ENCODE data around the gene MYO10.

MYO10 gene

DNA sequence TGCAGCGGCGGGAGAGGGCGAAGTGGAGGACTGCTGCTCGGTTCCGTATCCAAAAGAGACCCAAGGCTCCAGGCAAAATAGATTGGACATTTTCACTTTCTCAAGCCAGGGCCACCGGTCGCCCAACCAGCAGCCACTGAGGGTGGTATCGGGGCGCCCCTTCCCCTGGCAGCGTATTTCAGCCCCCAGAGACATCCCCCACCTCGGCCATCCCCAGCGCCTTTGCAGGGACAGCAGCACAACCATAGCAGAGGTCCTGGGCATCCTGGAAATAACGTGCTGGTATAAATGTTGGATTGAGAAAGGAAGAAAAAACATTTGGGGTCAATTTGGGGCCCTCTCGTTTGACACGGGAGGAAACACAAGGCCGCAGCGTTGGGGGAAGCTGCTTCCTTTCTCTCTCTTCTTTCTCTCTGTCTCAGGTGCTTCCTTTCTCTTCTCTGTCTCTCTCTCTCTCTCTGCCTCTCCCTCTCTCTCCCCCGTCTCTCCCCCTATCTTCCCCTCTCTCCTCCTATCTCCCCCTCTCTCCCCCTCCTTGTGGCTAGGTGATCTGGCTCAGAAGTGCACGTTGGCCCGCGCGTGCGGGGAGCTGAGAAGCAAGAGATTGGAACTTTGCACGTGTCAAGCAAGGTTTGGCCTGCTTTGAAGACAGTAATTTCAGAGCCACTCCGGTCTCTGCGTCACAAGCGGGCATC, 318.7 kb downstream of the MYO10 start (continued):
- TF ChIP-seq, protein P1, sequence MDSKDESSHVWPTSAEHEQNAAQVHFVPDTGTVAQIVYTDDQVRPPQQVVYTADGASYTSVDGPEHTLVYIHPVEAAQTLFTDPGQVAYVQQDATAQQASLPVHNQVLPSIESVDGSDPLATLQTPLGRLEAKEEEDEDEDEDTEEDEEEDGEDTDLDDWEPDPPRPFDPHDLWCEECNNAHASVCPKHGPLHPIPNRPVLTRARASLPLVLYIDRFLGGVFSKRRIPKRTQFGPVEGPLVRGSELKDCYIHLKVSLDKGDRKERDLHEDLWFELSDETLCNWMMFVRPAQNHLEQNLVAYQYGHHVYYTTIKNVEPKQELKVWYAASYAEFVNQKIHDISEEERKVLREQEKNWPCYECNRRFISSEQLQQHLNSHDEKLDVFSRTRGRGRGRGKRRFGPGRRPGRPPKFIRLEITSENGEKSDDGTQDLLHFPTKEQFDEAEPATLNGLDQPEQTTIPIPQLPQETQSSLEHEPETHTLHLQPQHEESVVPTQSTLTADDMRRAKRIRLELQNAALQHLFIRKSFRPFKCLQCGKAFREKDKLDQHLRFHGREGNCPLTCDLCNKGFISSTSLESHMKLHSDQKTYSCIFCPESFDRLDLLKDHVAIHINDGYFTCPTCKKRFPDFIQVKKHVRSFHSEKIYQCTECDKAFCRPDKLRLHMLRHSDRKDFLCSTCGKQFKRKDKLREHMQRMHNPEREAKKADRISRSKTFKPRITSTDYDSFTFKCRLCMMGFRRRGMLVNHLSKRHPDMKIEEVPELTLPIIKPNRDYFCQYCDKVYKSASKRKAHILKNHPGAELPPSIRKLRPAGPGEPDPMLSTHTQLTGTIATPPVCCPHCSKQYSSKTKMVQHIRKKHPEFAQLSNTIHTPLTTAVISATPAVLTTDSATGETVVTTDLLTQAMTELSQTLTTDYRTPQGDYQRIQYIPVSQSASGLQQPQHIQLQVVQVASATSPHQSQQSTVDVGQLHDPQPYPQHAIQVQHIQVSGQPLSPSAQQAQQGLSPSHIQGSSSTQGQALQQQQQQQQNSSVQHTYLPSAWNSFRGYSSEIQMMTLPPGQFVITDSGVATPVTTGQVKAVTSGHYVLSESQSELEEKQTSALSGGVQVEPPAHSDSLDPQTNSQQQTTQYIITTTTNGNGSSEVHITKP (tag by site-specific recombination; IDR thresholded peaks at IDR 0.05): peak; percentile 59
- TF ChIP-seq PRDM1 (tag by site-specific recombination; IDR thresholded peaks at IDR 0.05) (peak; percentile 74; the same call in 1 of the 2 replicates), ZNF335 (tag by site-specific recombination; conservative IDR thresholded peaks at IDR 0.05) (peak; percentile 18), ZNF600 (tag by site-specific recombination; IDR thresholded peaks at IDR 0.05) (peak; percentile 33; the same call in 1 of the 2 replicates), ZBTB20 (tag by site-specific recombination; IDR thresholded peaks at IDR 0.05) (peak; percentile 25; the same call in 1 of the 2 replicates)

DNA sequence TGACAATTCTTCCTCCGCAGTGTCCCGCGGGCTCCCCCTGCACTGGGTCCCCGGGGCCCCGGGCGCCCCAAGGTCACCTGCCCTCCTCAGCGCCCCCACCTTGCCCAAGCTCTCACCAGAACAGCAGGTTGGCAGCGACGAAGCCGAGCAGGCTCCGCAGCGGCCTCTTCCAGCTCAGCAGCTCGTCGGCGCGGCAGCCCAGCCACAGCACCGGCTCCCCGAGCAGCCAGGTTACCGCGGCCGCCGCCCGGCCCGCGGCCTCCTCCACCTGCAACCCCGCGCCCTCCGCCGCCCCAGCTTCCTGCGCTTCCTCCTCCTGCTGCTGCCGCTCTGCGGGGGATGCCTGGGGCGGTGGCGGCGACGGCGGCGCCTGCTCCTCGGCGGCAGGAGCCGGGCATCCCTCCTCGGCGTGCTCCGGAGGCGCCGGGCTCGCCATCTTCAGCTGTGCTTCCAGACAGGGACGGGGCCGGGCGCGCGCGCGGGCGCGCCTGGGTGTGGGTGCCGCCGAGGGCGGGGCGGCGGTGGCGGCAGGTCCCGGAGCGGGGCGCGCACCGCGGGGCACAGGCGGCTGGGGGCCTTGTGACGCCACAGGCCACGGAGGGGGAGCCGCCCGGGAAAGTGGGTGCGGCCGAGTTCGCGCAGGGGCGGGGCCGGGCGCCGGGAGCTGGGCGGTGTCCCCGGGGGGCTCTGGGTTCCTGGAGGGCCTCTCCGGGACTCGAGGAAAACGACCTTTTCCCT, 319.4 kb downstream of the MYO10 start, which contains the start of gene RETREG1:
Gene RETREG1 (minus strand): TSS at position 462 of the 738 bp plus-strand sequence. CDS start 26 bp downstream, at position 436.
- ChIA-PET POLR2A (interaction anchor here (0.8 to 0.9 kb wide), 2 partner anchors 9 to 16 kb away, joined by 3 to 4 read pairs; no protein-coding TSS in a partner anchor), CTCF (interaction anchor here (0.6 to 1.1 kb wide), 2 partner anchors 64 to 197 kb away, joined by 3 to 4 read pairs; no protein-coding TSS in a partner anchor)
- Histone ChIP-seq H3K9me3 (ENCODE audit: control insufficient read depth, insufficient read depth, low read depth, low read length) (no peaks in the 10 kb centered on the region), H3K4me3 (ENCODE audit: low read depth, low read length) (peak within 1 kb of the TSS; percentile 54), H3K27ac (ENCODE audit: extremely low read depth, low read depth, low read length) (peak within 1 kb of the TSS; percentile 64; the same call in 1 of the 2 replicates), H3K4me1 (ENCODE audit: control insufficient read depth, insufficient read depth, low read length) (peaks cover 22% of the 10 kb centered on the region), H3K36me3 (ENCODE audit: control insufficient read depth in 2 of 2, insufficient read depth in 1 of 2, low read length in 2 of 2) (peaks cover 0 to 4% of the 10 kb centered on the region in 2 experiments; a peak in 1 of 3 replicates)
- TF ChIP-seq ZNF677 (tag by site-specific recombination; IDR thresholded peaks at IDR 0.05): no peak
- no peak for TF ChIP-seq ZNF362 (tag by site-specific recombination; IDR thresholded peaks at IDR 0.05)
- no peak for TF ChIP-seq ZNF404 (tag by site-specific recombination; IDR thresholded peaks at IDR 0.05)
- TF ChIP-seq ZFP3 (tag by site-specific recombination; IDR thresholded peaks at IDR 0.05; ENCODE audit: low read depth): no peak
- TF ChIP-seq BCL11A (tag by site-specific recombination; IDR thresholded peaks at IDR 0.05; ENCODE audit: low read depth): no peak
- TF ChIP-seq MYNN (tag by site-specific recombination; IDR thresholded peaks at IDR 0.05; ENCODE audit: borderline replicate concordance): no peak
- no peak for TF ChIP-seq ZNF157 (tag by site-specific recombination; IDR thresholded peaks at IDR 0.05)
- no peak for TF ChIP-seq ZNF747 (tag by site-specific recombination; IDR thresholded peaks at IDR 0.05)
- TF ChIP-seq ZNF707 (tag by site-specific recombination; IDR thresholded peaks at IDR 0.05): no peak
- peak; percentile 95 for TF ChIP-seq ZNF423 (tag by site-specific recombination; IDR thresholded peaks at IDR 0.05)
- TF ChIP-seq, protein P2, sequence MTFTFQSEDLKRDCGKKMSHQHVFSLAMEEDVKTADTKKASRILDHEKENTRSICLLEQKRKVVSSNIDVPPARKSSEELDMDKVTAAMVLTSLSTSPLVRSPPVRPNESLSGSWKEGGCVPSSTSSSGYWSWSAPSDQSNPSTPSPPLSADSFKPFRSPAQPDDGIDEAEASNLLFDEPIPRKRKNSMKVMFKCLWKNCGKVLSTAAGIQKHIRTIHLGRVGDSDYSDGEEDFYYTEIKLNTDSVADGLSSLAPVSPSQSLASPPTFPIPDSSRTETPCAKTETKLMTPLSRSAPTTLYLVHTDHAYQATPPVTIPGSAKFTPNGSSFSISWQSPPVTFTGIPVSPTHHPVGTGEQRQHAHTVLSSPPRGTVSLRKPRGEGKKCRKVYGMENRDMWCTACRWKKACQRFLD (tag by site-specific recombination; IDR thresholded peaks at IDR 0.05): no peak
- TF ChIP-seq, protein P3, sequence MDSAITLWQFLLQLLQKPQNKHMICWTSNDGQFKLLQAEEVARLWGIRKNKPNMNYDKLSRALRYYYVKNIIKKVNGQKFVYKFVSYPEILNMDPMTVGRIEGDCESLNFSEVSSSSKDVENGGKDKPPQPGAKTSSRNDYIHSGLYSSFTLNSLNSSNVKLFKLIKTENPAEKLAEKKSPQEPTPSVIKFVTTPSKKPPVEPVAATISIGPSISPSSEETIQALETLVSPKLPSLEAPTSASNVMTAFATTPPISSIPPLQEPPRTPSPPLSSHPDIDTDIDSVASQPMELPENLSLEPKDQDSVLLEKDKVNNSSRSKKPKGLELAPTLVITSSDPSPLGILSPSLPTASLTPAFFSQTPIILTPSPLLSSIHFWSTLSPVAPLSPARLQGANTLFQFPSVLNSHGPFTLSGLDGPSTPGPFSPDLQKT (IDR thresholded peaks at IDR 0.05; ENCODE audit: borderline replicate concordance, low read depth, low read length): no peak
- TF ChIP-seq ZNF292 (tag by site-specific recombination; IDR thresholded peaks at IDR 0.05; ENCODE audit: borderline replicate concordance, low read depth): no peak
- no peak for TF ChIP-seq ZNF426 (tag by site-specific recombination; IDR thresholded peaks at IDR 0.05)
- no peak for TF ChIP-seq PRDM2 (tag by site-specific recombination; IDR thresholded peaks at IDR 0.05; ENCODE audit: borderline replicate concordance)
- no peak for TF ChIP-seq ZNF10 (tag by site-specific recombination; IDR thresholded peaks at IDR 0.05)
- TF ChIP-seq ZNF664 (tag by site-specific recombination; IDR thresholded peaks at IDR 0.05): no peak
